Activated T-cell treated with anti-CD3 and anti-CD28 coated beads for 48 hours (primary cell): ENCODE measurements around the gene ERBB4.
"Not testable (repeated sequence)": the region's sequence is repeated elsewhere in the genome, so short reads cannot be mapped to it uniquely, and the experiment has no call there.

Experiments
- DNase-seq: peaks from one replicate; pipeline ENCODE4 v3.0.0-alpha.2; 2020; ENCODE audit warnings: low read depth

The ERBB4 gene

GRCh38 chr2:211722928-211723327 is 815.7 kb downstream of the ERBB4 start:
- no peak for DNase-seq

GRCh38 chr2:211721874-211722273 is 816.7 kb downstream of the ERBB4 start:
- DNase-seq, result not testable (repeated sequence)

GRCh38 chr2:211709389-211709788 is 829.2 kb downstream of the ERBB4 start:
- no peak for DNase-seq

DNA sequence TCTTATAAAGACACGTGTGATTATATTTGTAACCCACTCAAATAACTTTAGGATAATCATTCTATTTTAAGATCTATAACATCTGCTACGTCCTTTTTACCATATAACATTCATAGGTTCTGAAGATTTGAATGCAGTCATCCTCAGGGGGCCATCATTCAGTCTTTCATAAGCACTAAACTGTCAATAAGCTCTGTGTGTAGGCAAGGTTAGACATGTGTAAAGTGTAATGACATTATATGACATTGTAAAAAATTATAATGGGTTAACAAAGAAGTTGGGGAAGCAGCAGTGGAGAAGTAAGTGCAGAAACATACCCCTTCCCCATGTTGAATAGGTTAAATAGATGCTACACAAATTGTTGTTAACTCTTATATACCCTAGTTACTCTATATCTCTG is 845.9 kb downstream of the ERBB4 start:
- DNase-seq, result no peak

DNA sequence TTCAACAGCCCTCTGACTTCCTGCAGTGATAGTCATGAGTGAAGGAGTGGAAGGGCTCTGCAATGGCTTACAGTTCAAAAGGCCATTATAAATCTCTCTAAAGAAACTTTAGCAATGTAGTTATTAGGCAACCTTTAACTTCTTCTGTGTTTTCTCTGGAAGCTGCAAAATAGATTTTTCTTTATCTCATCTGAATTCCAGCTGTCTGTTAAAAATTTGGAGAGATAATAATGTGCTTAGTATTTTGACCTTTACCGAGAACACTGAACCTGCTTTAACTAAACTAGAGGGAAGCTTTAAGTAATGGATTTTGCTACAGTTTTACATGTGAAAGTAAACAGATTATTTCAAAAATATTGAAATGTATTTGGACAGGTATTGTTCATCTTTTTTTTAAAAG is 847.9 kb downstream of the ERBB4 start:
- no peak for DNase-seq

DNA sequence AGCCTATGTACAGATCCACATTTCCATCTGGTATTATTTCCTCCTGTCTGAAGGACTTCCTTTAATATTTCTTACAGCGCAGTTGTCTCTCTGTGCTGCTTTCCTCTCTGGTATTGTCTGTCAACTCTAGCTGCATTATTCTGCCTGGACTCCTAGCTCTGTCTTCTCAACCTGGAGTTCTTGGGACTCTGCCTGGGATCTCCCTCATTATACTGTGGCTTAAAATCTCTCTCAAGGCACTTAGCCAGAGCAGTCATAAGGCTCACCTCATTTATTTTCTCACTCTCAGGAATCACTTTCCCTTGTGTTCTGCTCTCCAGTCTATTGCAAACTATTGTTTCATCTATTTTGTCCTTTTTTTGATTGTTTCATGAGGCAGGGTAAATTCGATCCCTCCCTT is 850.4 kb downstream of the ERBB4 start:
- DNase-seq, result no peak

DNA sequence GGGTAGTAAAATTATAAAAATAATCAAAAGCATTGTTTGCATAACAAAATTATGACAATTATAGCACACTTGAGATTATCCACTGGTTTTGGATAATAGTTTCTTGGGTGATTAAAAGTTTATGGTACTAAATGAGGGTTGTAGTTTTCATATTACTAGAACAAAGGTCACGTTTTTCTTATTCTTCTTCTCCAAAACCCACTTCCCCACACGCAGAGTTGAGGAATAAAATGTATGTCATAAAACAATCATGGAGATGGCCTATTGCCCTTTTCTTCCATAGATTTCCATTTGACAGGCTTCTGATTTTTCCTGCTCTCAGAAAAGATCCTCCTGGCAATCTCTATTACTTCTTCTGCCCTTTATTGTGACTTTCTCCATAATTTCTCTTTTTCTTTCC is 863.9 kb downstream of the ERBB4 start:
- no peak for DNase-seq

GRCh38 chr2:211673133-211673905 is 865.3 kb downstream of the ERBB4 start:
- no peak for DNase-seq

DNA sequence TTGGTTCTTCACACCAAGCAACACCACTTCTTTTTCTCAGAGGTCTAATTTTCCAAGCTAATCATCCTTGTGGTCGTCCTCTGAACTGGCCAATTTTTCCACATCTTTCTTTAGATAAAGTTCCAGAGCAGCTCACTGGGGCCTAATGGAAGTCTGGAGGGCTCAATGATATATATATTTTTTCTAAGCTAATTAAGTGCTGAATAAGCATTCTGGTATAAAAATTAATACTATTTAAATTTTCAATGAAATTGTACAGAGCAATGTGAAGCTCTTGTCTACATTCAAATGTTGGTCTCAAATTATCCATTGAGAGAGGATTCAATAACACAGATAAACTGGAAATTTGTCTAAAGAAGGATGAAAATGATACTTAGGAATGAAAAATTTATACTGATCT is 866.6 kb downstream of the ERBB4 start:
- no peak for DNase-seq

- no peak for DNase-seq
These were observed 873.3 kb downstream of the ERBB4 start for GRCh38 chr2:211665299-211665698.

GRCh38 chr2:211664321-211664720 is 874.3 kb downstream of the ERBB4 start:
- no peak for DNase-seq

DNA sequence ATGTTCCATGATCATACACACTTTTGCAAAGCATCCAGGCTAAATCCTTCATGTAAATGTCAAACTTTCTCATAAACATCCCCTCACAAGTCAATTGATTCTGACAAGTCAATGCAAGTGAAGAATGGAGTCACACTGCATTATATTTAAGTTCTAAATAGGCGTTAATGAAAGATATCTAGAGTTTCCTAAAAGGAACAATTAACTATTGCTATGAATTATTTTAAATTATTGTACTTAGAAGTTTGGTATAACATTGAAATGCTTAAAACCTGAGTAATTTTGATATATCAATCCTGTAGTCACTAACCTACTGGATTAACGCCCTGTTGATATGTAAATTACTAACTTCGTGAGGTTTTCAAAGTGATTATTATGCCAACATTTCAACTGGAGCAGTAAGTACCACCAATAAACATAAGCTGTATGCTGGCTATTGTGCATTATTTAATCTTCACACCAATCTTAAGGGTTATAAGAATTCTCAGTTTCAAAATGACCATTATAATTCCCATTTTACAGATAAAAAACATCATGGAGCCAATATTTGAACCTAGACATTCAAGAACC is 884.3 kb downstream of the ERBB4 start:
- DNase-seq, result no peak

DNA sequence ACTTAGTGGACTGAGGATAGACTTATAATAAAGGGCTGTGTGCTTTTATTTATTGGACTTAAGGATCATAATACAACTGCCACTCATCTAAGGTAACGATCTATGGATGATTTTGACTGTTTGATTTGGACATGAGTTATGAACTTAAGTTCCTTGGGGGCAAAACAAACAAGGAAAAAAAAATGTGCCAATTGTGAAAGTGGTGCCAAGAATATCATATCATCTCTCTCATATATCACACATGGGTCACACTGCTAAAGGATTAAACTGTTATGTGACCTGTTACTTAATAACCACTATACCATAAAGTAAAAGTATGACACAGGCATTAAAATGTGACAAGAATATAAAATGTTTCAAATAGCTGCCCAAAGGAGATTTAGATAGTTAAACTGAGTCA is 886.3 kb downstream of the ERBB4 start:
- no peak for DNase-seq

DNA sequence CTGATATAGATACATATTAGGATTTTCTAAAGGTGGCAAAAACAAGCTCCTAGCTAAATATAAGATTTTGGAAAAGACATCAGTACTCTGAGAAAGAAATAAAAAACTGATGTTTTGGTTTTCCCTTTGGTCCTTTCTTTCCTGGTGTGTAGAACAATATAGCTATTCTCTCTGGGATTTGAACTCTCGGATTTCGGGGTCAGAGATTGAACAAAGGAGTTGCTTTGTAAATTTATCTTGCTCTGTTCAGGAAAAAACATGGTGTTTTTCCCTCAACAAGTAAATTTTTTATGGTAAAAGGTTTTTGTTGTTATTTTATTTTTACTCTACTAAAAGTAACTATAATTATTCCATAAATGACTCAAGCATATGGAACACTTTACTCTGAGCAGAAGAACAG is 889.3 kb downstream of the ERBB4 start:
- no peak for DNase-seq

DNA sequence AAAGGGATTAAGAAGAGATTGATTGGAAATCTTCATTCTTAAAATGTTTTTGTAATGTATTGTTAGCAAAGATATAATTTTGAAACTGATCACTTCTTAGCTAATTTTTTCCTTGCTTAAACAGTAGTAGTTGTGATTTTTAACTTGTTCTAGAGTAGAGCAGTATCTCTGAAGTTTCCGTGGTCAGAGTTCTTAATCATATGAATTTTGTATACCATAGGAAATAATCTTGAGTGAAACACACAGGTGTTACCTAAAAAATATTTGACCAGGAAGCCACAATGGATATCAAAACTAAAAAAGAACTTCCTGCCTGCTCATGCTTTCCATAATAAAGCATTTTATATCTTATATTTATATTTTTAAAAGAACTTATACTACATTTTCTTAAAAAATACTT is 907.1 kb downstream of the ERBB4 start:
- DNase-seq, result no peak

GRCh38 chr2:211623096-211623495 is 915.5 kb downstream of the ERBB4 start:
- no peak for DNase-seq

DNA sequence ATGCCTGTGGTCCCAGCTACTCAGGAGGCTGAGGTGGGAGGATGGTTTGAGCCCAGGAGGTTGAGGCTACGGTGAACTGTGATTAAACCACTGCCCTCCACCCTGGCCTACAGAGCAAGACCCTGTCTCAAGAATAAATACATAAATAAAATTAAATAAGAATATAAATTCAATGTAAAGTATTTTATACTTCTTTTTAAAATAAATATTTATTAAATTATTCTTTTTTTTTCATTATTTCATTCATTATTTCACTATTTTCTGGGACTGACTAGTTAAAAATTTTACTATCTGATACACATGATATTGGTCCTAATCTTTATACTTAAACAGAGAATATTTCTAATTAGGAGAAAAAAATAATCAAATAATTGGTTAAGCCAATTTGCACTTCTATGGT is 917.6 kb downstream of the ERBB4 start:
- no peak for DNase-seq

DNA sequence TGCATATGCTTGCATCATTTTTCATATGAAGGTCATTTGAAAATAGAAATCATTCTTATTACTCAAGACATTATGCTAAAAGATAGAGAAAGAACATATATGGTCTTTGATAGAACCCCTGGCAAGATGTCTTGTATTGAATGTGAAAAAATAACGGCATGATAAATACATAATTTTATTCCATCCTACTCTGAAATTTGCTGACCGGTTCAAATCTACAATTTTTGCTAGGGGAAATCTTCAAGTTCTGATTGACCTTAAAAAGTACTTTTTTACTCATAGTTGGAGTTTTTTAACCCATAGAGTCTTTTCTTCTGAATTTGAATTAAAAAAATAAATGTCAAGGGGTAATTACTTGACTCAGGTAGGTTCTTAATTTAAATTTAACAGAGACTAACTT is 920.8 kb downstream of the ERBB4 start:
- DNase-seq, result no peak

GRCh38 chr2:211611621-211612020 is 927.0 kb downstream of the ERBB4 start:
- no peak for DNase-seq

DNA sequence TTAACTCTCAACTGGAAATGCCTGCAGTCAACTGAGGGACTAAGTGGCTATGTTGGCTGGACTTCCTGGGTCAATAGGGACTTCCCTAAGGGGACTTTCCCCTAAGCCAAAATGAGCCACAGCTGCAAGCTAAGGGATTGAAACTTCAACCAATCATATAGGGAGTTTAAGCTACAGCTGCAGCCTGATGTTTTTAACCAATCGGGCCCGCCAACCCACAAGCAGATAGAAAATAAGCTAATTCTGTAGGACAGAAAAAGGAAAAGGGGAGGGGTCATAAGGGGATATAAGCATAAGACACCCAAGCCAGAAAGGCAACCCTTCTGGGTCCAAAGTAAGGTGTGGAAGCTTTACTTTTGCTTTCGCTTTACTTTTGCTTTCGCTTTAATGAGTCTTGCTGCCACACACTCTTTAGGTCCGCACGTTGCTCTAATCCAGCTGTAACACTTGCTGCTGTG is 927.5 kb downstream of the ERBB4 start:
- DNase-seq, result no peak

- DNase-seq, result no peak
These were observed 929.5 kb downstream of the ERBB4 start for GRCh38 chr2:211609127-211609526.

DNA sequence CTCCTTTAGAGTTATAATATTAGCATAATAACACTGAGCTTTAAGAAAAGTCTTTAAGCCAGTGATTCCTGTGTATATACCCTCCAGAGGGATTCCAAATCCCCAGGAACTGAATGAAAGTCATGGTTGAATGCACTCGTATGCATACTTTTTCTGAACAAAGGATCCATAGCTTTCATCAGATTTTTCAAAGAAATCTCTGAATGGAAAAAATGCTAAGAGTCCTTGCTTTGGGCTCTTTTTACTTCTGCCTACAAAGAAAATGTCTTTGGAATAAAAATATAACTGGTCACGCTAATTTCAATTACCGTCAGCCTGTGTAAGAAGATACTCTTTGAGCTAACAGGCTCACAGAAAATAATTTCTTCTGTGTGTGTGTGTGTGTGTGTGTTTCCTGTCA is 939.5 kb downstream of the ERBB4 start:
- no peak for DNase-seq

DNA sequence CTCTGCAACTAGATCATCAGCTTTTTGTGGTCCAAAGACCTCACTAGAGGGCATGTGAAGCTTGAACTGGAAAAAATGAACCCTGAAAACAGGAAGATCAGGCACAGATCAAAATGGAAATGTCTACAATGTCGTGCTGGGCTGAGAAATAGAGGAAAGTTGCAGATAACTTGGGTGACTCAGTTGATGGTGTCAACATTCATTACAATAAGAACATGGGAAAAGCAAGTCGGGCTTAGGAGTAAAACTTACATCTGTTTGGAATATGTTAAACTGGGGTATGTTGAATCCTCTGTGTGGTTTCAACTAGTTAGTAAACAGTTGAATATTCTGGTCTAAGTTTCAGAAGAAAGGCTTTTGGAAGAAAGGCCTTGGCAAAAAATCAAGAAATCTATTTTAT is 940.4 kb downstream of the ERBB4 start:
- no peak for DNase-seq

GRCh38 chr2:211592006-211592405 is 946.6 kb downstream of the ERBB4 start:
- DNase-seq, result not testable (repeated sequence)
